Neural progenitor cell (in vitro differentiated cells): ENCODE measurements around the gene MLYCD.

Experiments
- EZH2 ChIP-seq: fragments of 200-600 bp; sonication (generic); IDR thresholded peaks from 2 replicates; pipeline ENCODE4 v1.6.1; 2017; ENCODE audit warnings: antibody characterized with exemption, mild to moderate bottlenecking, moderate library complexity
- EZH2phosphoT487 ChIP-seq: fragments of 200-600 bp; sonication (generic); IDR thresholded peaks from 2 replicates; pipeline ENCODE4 v1.6.1; 2017; ENCODE audit warnings: antibody characterized with exemption
- TF ChIP-seq, protein P1 (sequence below): fragments of 200-600 bp; sonication (generic); IDR thresholded peaks from 2 replicates; pipeline ENCODE4 v1.5.1; 2017; ENCODE audit warnings: antibody characterized with exemption, mild to moderate bottlenecking

DNA sequence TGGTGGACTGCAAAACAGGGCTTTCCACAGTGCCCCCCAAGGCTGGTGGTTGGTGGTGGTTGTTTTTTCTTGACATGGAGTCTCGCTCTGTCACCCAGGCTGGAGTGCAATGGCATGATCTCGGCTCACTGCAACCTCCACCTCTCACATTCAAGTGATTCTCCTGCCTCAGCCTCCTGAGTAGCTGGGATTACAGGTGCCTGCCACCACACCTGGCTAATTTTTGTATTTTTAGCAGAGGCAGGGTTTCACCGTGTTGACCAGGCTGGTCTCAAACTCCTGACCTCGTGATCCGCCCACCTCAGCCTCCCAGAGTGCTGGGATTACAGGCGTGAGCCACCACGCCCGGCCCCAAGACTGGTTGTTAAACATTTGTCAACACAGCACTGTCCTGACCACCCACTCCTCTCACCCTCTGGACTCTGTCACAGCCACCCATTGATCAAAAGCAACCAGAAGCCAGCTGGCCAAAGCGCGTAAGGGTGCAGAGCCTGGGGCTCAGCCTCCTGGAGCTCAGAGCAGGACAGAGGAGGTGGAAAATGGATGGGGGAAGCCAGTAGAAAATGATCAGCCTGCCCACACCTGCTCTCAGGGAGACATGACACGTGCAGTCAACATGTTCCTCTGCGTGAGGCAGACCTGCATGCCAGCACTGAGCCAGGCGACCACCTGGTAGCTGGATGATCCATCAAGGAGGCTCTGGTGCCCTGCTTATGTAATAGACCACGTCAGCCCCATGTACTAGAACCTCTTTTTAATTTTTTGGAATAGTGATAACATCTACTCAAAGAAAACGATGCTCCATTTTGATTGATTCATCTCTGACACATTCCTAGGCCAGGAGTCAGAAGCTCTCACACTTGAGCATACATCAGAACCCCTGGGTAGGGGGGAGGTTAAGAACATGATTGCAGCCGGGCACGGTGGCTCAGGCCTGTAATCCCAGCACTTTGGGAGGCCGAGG, 39.3 kb downstream of the MLYCD start:
- TF ChIP-seq, protein P1, sequence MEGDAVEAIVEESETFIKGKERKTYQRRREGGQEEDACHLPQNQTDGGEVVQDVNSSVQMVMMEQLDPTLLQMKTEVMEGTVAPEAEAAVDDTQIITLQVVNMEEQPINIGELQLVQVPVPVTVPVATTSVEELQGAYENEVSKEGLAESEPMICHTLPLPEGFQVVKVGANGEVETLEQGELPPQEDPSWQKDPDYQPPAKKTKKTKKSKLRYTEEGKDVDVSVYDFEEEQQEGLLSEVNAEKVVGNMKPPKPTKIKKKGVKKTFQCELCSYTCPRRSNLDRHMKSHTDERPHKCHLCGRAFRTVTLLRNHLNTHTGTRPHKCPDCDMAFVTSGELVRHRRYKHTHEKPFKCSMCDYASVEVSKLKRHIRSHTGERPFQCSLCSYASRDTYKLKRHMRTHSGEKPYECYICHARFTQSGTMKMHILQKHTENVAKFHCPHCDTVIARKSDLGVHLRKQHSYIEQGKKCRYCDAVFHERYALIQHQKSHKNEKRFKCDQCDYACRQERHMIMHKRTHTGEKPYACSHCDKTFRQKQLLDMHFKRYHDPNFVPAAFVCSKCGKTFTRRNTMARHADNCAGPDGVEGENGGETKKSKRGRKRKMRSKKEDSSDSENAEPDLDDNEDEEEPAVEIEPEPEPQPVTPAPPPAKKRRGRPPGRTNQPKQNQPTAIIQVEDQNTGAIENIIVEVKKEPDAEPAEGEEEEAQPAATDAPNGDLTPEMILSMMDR = no peak
- TF ChIP-seq EZH2phosphoT487 (no peak), EZH2 (no peak)
